ENCODE results near the gene KLHL25. TPM values are rescaled to one million over a fixed set of nuclear protein-coding genes. Genes with fewer than 3 reads are reported as not detected.
"Not testable (repeated sequence)": the region's sequence is repeated elsewhere in the genome, so short reads cannot be mapped to it uniquely, and the experiment has no call there.

The KLHL25 gene
- total RNA-seq, 4 donors from 2014 or later: 8.8 to 21.3 (median 11.8) TPM

- H3K27me3 ChIP-seq: no peaks in the 10 kb centered on the region
- H3K36me3 ChIP-seq: no peaks in the 10 kb centered on the region
- WGBS, 2 donors (ENCODE audit: low coverage in 1 of 2): 63 to 70% methylated on average over 9 to 10 of the region's 15 CpGs
- H3K4me3 ChIP-seq: no peak overlapping the region
- peak; percentile 85 for ATAC-seq
- peak in 3 of 4 experiments; percentile 58 to 78 (median 74) for TF ChIP-seq CTCF (IDR thresholded peaks at IDR 0.05)
- TF ChIP-seq POLR2AphosphoS5 (IDR thresholded peaks at IDR 0.05): no peak
- no peak overlapping the region for H3K27ac ChIP-seq
- H3K4me1 ChIP-seq: no peaks in the 10 kb centered on the region
- H3K9me3 ChIP-seq: no peaks in the 10 kb centered on the region
Observed at GRCh38 chr15:85831415-85832113, 36.8 kb upstream of the KLHL25 start.

GRCh38 chr15:85829754-85830153, 35.0 kb upstream of the KLHL25 start:
- ATAC-seq, H3K27ac ChIP-seq, H3K36me3 ChIP-seq, H3K27me3 ChIP-seq, H3K4me1 ChIP-seq, H3K9me3 ChIP-seq, H3K4me3 ChIP-seq: not testable (repeated sequence)
- 91 to 92% methylated on average over 3 to 4 of the region's 4 CpGs for WGBS, 2 donors (ENCODE audit: low coverage in 1 of 2)

GRCh38 chr15:85828874-85829273, 34.1 kb upstream of the KLHL25 start:
- ATAC-seq: no peak
- H3K9me3 ChIP-seq: no peaks in the 10 kb centered on the region
- 73 to 76% methylated on average over 2 to 4 of the region's 4 CpGs for WGBS, 2 donors (ENCODE audit: low coverage in 1 of 2)
- no peak for TF ChIP-seq EP300 (IDR thresholded peaks at IDR 0.05)
- TF ChIP-seq POLR2A (IDR thresholded peaks at IDR 0.05): no peak
- no peak for TF ChIP-seq CTCF (IDR thresholded peaks at IDR 0.05)
- no peak for TF ChIP-seq POLR2AphosphoS5 (IDR thresholded peaks at IDR 0.05)
- no peaks in the 10 kb centered on the region for H3K4me1 ChIP-seq
- no peaks in the 10 kb centered on the region for H3K36me3 ChIP-seq
- no peak overlapping the region for H3K27ac ChIP-seq
- H3K27me3 ChIP-seq: no peaks in the 10 kb centered on the region
- H3K4me3 ChIP-seq: no peak overlapping the region

GRCh38 chr15:85828126-85828525, 33.4 kb upstream of the KLHL25 start:
- TF ChIP-seq CTCF (IDR thresholded peaks at IDR 0.05) (no peak), POLR2AphosphoS5 (IDR thresholded peaks at IDR 0.05) (no peak), EP300 (IDR thresholded peaks at IDR 0.05) (no peak), POLR2A (IDR thresholded peaks at IDR 0.05) (no peak)
- no peaks in the 10 kb centered on the region for H3K27me3 ChIP-seq
- no peak overlapping the region for H3K4me3 ChIP-seq
- no peak for ATAC-seq
- WGBS, 2 donors (ENCODE audit: low coverage in 1 of 2): 94 to 100% methylated on average over 1 of the region's 1 CpG
- H3K27ac ChIP-seq: no peak overlapping the region
- no peaks in the 10 kb centered on the region for H3K36me3 ChIP-seq
- H3K4me1 ChIP-seq: no peaks in the 10 kb centered on the region
- H3K9me3 ChIP-seq: no peaks in the 10 kb centered on the region

- WGBS, 2 donors (ENCODE audit: low coverage in 1 of 2): 70 to 78% methylated on average over 7 of the region's 7 CpGs
- Histone ChIP-seq H3K4me1 (no peaks in the 10 kb centered on the region), H3K27me3 (no peaks in the 10 kb centered on the region), H3K27ac (no peak overlapping the region), H3K36me3 (no peaks in the 10 kb centered on the region), H3K9me3 (no peaks in the 10 kb centered on the region), H3K4me3 (no peak overlapping the region)
- ATAC-seq: no peak
- no peak for TF ChIP-seq EP300 (IDR thresholded peaks at IDR 0.05)
- TF ChIP-seq POLR2AphosphoS5 (IDR thresholded peaks at IDR 0.05): no peak
Observed at GRCh38 chr15:85826756-85827515, 32.2 kb upstream of the KLHL25 start.

GRCh38 chr15:85825719-85826118, 31.0 kb upstream of the KLHL25 start:
- H3K27me3 ChIP-seq: no peaks in the 10 kb centered on the region
- 0 to 21% methylated on average over 1 of the region's 2 CpGs for WGBS, 2 donors (ENCODE audit: low coverage in 1 of 2)
- no peak for ATAC-seq
- H3K4me1 ChIP-seq: no peaks in the 10 kb centered on the region
- TF ChIP-seq POLR2A (IDR thresholded peaks at IDR 0.05) (no peak), EP300 (IDR thresholded peaks at IDR 0.05) (no peak)
- H3K9me3 ChIP-seq: no peaks in the 10 kb centered on the region
- no peak overlapping the region for H3K27ac ChIP-seq
- H3K4me3 ChIP-seq: no peak overlapping the region
- H3K36me3 ChIP-seq: no peaks in the 10 kb centered on the region
